ENCODE results near the gene FCAMR. TPM values are rescaled to one million over a fixed set of nuclear protein-coding genes. Genes with fewer than 3 reads are reported as not detected.

FCAMR gene
- total and polyA plus RNA-seq, 4 donors = 0.14 to 0.59 (median 0.39) TPM

GRCh38 chr1:206939841-206940587 is 30.2 kb downstream of the FCAMR start:
- no peak overlapping the region for H3K27ac ChIP-seq (ENCODE audit: low read depth in 1 of 2, low read length in 2 of 2)
- DNase-seq (ENCODE audit: low spot score) = no peak

DNA sequence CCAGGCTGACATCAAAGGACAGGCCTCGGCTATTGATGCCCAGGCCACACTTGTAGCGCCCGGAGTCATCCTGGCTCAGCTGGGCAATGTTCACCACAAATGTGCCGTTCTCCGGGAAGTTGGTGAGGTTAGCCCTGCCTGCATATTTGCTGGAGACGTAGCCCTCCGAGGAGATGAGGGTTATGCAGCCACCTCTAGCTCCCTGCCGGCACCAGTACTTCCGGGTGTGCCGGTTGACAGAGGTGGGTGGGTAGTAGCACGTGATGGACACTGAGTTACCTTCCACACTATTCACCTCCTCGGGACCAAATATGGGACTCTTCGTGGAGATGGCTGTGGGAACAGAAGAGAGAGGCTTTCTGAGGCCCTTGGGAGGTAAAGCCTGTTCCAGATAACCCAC is 31.1 kb downstream of the FCAMR start:
- H3K4me3 ChIP-seq (ENCODE audit: low read depth in 1 of 3, low read length in 3 of 3) = no peak overlapping the region
- no peak for TF ChIP-seq NR2F2 (IDR thresholded peaks at IDR 0.05)
- no peak for TF ChIP-seq FOXA1 (IDR thresholded peaks at IDR 0.05)
- TF ChIP-seq, protein P1, sequence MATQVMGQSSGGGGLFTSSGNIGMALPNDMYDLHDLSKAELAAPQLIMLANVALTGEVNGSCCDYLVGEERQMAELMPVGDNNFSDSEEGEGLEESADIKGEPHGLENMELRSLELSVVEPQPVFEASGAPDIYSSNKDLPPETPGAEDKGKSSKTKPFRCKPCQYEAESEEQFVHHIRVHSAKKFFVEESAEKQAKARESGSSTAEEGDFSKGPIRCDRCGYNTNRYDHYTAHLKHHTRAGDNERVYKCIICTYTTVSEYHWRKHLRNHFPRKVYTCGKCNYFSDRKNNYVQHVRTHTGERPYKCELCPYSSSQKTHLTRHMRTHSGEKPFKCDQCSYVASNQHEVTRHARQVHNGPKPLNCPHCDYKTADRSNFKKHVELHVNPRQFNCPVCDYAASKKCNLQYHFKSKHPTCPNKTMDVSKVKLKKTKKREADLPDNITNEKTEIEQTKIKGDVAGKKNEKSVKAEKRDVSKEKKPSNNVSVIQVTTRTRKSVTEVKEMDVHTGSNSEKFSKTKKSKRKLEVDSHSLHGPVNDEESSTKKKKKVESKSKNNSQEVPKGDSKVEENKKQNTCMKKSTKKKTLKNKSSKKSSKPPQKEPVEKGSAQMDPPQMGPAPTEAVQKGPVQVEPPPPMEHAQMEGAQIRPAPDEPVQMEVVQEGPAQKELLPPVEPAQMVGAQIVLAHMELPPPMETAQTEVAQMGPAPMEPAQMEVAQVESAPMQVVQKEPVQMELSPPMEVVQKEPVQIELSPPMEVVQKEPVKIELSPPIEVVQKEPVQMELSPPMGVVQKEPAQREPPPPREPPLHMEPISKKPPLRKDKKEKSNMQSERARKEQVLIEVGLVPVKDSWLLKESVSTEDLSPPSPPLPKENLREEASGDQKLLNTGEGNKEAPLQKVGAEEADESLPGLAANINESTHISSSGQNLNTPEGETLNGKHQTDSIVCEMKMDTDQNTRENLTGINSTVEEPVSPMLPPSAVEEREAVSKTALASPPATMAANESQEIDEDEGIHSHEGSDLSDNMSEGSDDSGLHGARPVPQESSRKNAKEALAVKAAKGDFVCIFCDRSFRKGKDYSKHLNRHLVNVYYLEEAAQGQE (IDR thresholded peaks at IDR 0.05) = no peak
- TF ChIP-seq RXRA (IDR thresholded peaks at IDR 0.05) = no peak
- no peak for TF ChIP-seq FOXA2 (IDR thresholded peaks at IDR 0.05)
- no peak for TF ChIP-seq HNF4G (IDR thresholded peaks at IDR 0.05)
- TF ChIP-seq JUND (IDR thresholded peaks at IDR 0.05) = no peak
- no peak for TF ChIP-seq SP1 (IDR thresholded peaks at IDR 0.05)
- TF ChIP-seq ZBTB33 (IDR thresholded peaks at IDR 0.05) = no peak
- TF ChIP-seq HNF4A (conservative IDR thresholded peaks at IDR 0.05) = no peak
- no peak overlapping the region for H3K27ac ChIP-seq (ENCODE audit: low read depth in 1 of 2, low read length in 2 of 2)
- H3K4me1 ChIP-seq (ENCODE audit: control insufficient read depth in 4 of 4, insufficient read depth in 4 of 4, low read length in 3 of 4) = peaks cover 2 to 15% (median 7%) of the 10 kb centered on the region in 4 donors
- no peaks in the 10 kb centered on the region for H3K9me3 ChIP-seq (ENCODE audit: control insufficient read depth in 4 of 4, low read length in 3 of 4)
- no peaks in the 10 kb centered on the region for H3K27me3 ChIP-seq (ENCODE audit: control insufficient read depth in 4 of 4, insufficient read depth in 4 of 4, low read length in 3 of 4)
- 86% methylated on average over 13 of the region's 13 CpGs for WGBS
- H3K36me3 ChIP-seq (ENCODE audit: control insufficient read depth in 4 of 4, insufficient read depth in 3 of 4, low read depth in 1 of 4, low read length in 3 of 4) = peaks cover 0 to 2% (median 0%) of the 10 kb centered on the region in 4 donors
- DNase-seq (ENCODE audit: low spot score) = no peak
- no peak overlapping the region for H3K9ac ChIP-seq (ENCODE audit: low read depth in 1 of 2, low read length in 2 of 2)

More at GRCh38 chr1:206939841-206940587, 30.2 kb downstream of the FCAMR start:
- 72% methylated on average over 9 of the region's 9 CpGs for WGBS
- Histone ChIP-seq H3K9me3 (ENCODE audit: control insufficient read depth in 4 of 4, low read length in 3 of 4) (no peaks in the 10 kb centered on the region), H3K27me3 (ENCODE audit: control insufficient read depth in 4 of 4, insufficient read depth in 4 of 4, low read length in 3 of 4) (no peaks in the 10 kb centered on the region), H3K9ac (ENCODE audit: low read depth in 1 of 2, low read length in 2 of 2) (no peak overlapping the region), H3K36me3 (ENCODE audit: control insufficient read depth in 4 of 4, insufficient read depth in 3 of 4, low read depth in 1 of 4, low read length in 3 of 4) (peaks cover 0 to 2% (median 0%) of the 10 kb centered on the region in 4 donors), H3K4me3 (ENCODE audit: low read depth in 1 of 3, low read length in 3 of 3) (no peak overlapping the region), H3K4me1 (ENCODE audit: control insufficient read depth in 4 of 4, insufficient read depth in 4 of 4, low read length in 3 of 4) (peaks cover 2 to 19% (median 7%) of the 10 kb centered on the region in 4 donors)
- TF ChIP-seq HNF4A (conservative IDR thresholded peaks at IDR 0.05) (no peak), NR2F2 (IDR thresholded peaks at IDR 0.05) (no peak)
- TF ChIP-seq, protein P2, sequence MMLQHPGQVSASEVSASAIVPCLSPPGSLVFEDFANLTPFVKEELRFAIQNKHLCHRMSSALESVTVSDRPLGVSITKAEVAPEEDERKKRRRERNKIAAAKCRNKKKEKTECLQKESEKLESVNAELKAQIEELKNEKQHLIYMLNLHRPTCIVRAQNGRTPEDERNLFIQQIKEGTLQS (IDR thresholded peaks at IDR 0.05) = no peak

- Histone ChIP-seq H3K4me1 (ENCODE audit: control insufficient read depth in 4 of 4, insufficient read depth in 4 of 4, low read length in 3 of 4) (peaks cover 2 to 12% (median 6%) of the 10 kb centered on the region in 4 donors), H3K4me3 (ENCODE audit: low read depth in 1 of 3, low read length in 3 of 3) (no peak overlapping the region), H3K36me3 (ENCODE audit: control insufficient read depth in 4 of 4, insufficient read depth in 3 of 4, low read depth in 1 of 4, low read length in 3 of 4) (peaks cover 0 to 2% (median 0%) of the 10 kb centered on the region in 4 donors), H3K27me3 (ENCODE audit: control insufficient read depth in 4 of 4, insufficient read depth in 4 of 4, low read length in 3 of 4) (no peaks in the 10 kb centered on the region), H3K27ac (ENCODE audit: low read depth in 1 of 2, low read length in 2 of 2) (no peak overlapping the region), H3K9ac (ENCODE audit: low read depth in 1 of 2, low read length in 2 of 2) (no peak overlapping the region), H3K9me3 (ENCODE audit: control insufficient read depth in 4 of 4, low read length in 3 of 4) (no peaks in the 10 kb centered on the region)
- DNase-seq (ENCODE audit: low spot score) = no peak
- TF ChIP-seq FOXA1 (IDR thresholded peaks at IDR 0.05) (no peak), NR2F2 (IDR thresholded peaks at IDR 0.05) (no peak), JUND (IDR thresholded peaks at IDR 0.05) (no peak), RAD21 (IDR thresholded peaks at IDR 0.05) (no peak), TAF1 (conservative IDR thresholded peaks at IDR 0.05) (no peak)
- TF ChIP-seq, protein P3, sequence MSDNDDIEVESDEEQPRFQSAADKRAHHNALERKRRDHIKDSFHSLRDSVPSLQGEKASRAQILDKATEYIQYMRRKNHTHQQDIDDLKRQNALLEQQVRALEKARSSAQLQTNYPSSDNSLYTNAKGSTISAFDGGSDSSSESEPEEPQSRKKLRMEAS (IDR thresholded peaks at IDR 0.05) = no peak
- TF ChIP-seq, protein P1 (IDR thresholded peaks at IDR 0.05) = no peak
- 87% methylated on average over 6 of the region's 6 CpGs for WGBS
Observed at GRCh38 chr1:206937425-206937824, 32.8 kb downstream of the FCAMR start.
